DND-41 (cell line): ENCODE results near the gene CEMIP.

Experiments used
- ATAC-seq: fragments of 200-7000 bp; cut with Tn5 transposase; 3 replicates; pipeline ENCODE4 v1.9.1; 2021; ENCODE audit warnings: low read depth; ENCODE audit not compliant: insufficient read depth
- DNase-seq: peaks from one replicate; pipeline ENCODE4 v3.0.0-alpha.2; 2020
- H2AFZ ChIP-seq: 2 replicates; pipeline ENCODE4 v1.6.0; 2012; ENCODE audit warnings: low read depth, low read length
- H3K27ac ChIP-seq: 2 replicates; pipeline ENCODE4 v1.5.1; 2012; ENCODE audit warnings: low read length, inconsistent platforms
- H3K27me3 ChIP-seq: fragments of 200-600 bp; sonication (generic); 2 replicates; pipeline ENCODE4 v1.6.0; 2012; ENCODE audit warnings: low read length, mild to moderate bottlenecking, inconsistent platforms; ENCODE audit not compliant: insufficient read depth, poor library complexity
- H3K36me3 ChIP-seq: 2 replicates; pipeline ENCODE4 v1.5.1; 2012; ENCODE audit warnings: low read length, inconsistent platforms; ENCODE audit not compliant: insufficient read depth
- H3K4me1 ChIP-seq: 2 replicates; pipeline ENCODE4 v1.5.1; 2012; ENCODE audit warnings: mild to moderate bottlenecking, low read length; ENCODE audit not compliant: insufficient read depth
- H3K4me2 ChIP-seq: 2 replicates; pipeline ENCODE4 v1.6.0; 2012; ENCODE audit warnings: mild to moderate bottlenecking, moderate library complexity, low read length, inconsistent platforms; ENCODE audit not compliant: insufficient read depth
- H3K4me3 ChIP-seq, 2 experiments: fragments of 200-600 bp in 1 of 2; shearing (Covaris generic) in 1 of 2; 2 replicates each; pipeline ENCODE4 v1.5.1; 2012 to 2016; ENCODE audit warnings: inconsistent platforms in 2 of 2, low read length in 2 of 2, mild to moderate bottlenecking in 2 of 2, low read depth in 1 of 2, moderate library complexity in 1 of 2
- H3K79me2 ChIP-seq: 2 replicates; pipeline ENCODE4 v1.6.0; 2012; ENCODE audit warnings: low read length, inconsistent platforms; ENCODE audit not compliant: insufficient read depth
- H3K9ac ChIP-seq: 2 replicates; pipeline ENCODE4 v1.6.0; 2012; ENCODE audit warnings: low read depth, mild to moderate bottlenecking, inconsistent platforms, low read length, moderate library complexity
- H3K9me3 ChIP-seq: 2 replicates; pipeline ENCODE4 v1.5.1; 2012; ENCODE audit warnings: low read length, moderate library complexity, mild to moderate bottlenecking, inconsistent platforms; ENCODE audit not compliant: insufficient read depth, severe bottlenecking
- H4K20me1 ChIP-seq: 2 replicates; pipeline ENCODE4 v1.6.0; 2012; ENCODE audit warnings: low read length; ENCODE audit not compliant: insufficient read depth
- CTCF ChIP-seq: IDR thresholded peaks from 2 replicates; pipeline ENCODE4 v1.5.1; 2012; ENCODE audit warnings: borderline replicate concordance, low read length, moderate library complexity, mild to moderate bottlenecking; ENCODE audit not compliant: poor library complexity, severe bottlenecking; ENCODE audit errors: extremely low read depth
- EZH2 ChIP-seq: IDR thresholded peaks from 3 replicates; pipeline ENCODE4 v1.6.1; 2012; ENCODE audit warnings: borderline replicate concordance, low read depth, mild to moderate bottlenecking, moderate library complexity, low read length, inconsistent platforms; ENCODE audit not compliant: severe bottlenecking

Gene CEMIP

GRCh38 chr15:80891006-80891405, 111.8 kb downstream of the CEMIP start:
- H3K4me2 ChIP-seq: no peak overlapping the region
- ATAC-seq (no peak), DNase-seq (no peak)
- no peaks in the 10 kb centered on the region for H3K36me3 ChIP-seq
- no peak overlapping the region for H3K4me3 ChIP-seq
- no peak overlapping the region for H3K9ac ChIP-seq
- no peaks in the 10 kb centered on the region for H3K9me3 ChIP-seq
- no peak for TF ChIP-seq CTCF
- TF ChIP-seq EZH2: no peak
- no peaks in the 10 kb centered on the region for H3K79me2 ChIP-seq
- H2AFZ ChIP-seq: no peak overlapping the region
- H4K20me1 ChIP-seq: no peaks in the 10 kb centered on the region
- no peaks in the 10 kb centered on the region for H3K4me1 ChIP-seq
- H3K27ac ChIP-seq: no peak overlapping the region
- no peaks in the 10 kb centered on the region for H3K27me3 ChIP-seq

- H3K4me1 ChIP-seq: no peaks in the 10 kb centered on the region
- no peaks in the 10 kb centered on the region for H3K27me3 ChIP-seq
- no peaks in the 10 kb centered on the region for H3K79me2 ChIP-seq
- no peaks in the 10 kb centered on the region for H4K20me1 ChIP-seq
- ATAC-seq (no peak), DNase-seq (no peak)
- TF ChIP-seq EZH2 (no peak), CTCF (no peak)
- H3K4me2 ChIP-seq: no peak overlapping the region
- no peak overlapping the region for H3K4me3 ChIP-seq
- H3K36me3 ChIP-seq: no peaks in the 10 kb centered on the region
- H2AFZ ChIP-seq: no peak overlapping the region
- H3K9me3 ChIP-seq: no peaks in the 10 kb centered on the region
- no peak overlapping the region for H3K9ac ChIP-seq
- H3K27ac ChIP-seq: no peak overlapping the region
Observed at GRCh38 chr15:80892414-80892813, 113.2 kb downstream of the CEMIP start.

- no peak overlapping the region for H3K27ac ChIP-seq
- DNase-seq: no peak
- H4K20me1 ChIP-seq: no peaks in the 10 kb centered on the region
- no peaks in the 10 kb centered on the region for H3K79me2 ChIP-seq
- H3K36me3 ChIP-seq: no peaks in the 10 kb centered on the region
- H3K4me3 ChIP-seq: no peak overlapping the region
- H3K27me3 ChIP-seq: no peaks in the 10 kb centered on the region
- H3K9me3 ChIP-seq: no peaks in the 10 kb centered on the region
- H3K9ac ChIP-seq: no peak overlapping the region
- H3K4me2 ChIP-seq: no peak overlapping the region
- TF ChIP-seq CTCF (no peak), EZH2 (no peak)
- no peak overlapping the region for H2AFZ ChIP-seq
- ATAC-seq: no peak
- no peaks in the 10 kb centered on the region for H3K4me1 ChIP-seq
Observed at GRCh38 chr15:80893777-80894176, 114.6 kb downstream of the CEMIP start.

GRCh38 chr15:80895091-80895490, 115.9 kb downstream of the CEMIP start:
- no peak overlapping the region for H3K4me3 ChIP-seq
- H3K27me3 ChIP-seq: no peaks in the 10 kb centered on the region
- TF ChIP-seq EZH2 (no peak), CTCF (no peak)
- H2AFZ ChIP-seq: no peak overlapping the region
- H3K4me2 ChIP-seq: no peak overlapping the region
- H3K9ac ChIP-seq: no peak overlapping the region
- no peak for ATAC-seq
- no peaks in the 10 kb centered on the region for H3K36me3 ChIP-seq
- H3K9me3 ChIP-seq: no peaks in the 10 kb centered on the region
- no peaks in the 10 kb centered on the region for H4K20me1 ChIP-seq
- DNase-seq: no peak
- no peak overlapping the region for H3K27ac ChIP-seq
- H3K79me2 ChIP-seq: no peaks in the 10 kb centered on the region
- H3K4me1 ChIP-seq: no peaks in the 10 kb centered on the region
